ENCODE measurements around the gene SIRT4. TPM values are rescaled to one million over a fixed set of nuclear protein-coding genes. Genes with fewer than 3 reads are reported as not detected.

SIRT4 gene
- polyA plus RNA-seq, 3 donors, result 0.30 to 0.72 (median 0.53) TPM

DNA sequence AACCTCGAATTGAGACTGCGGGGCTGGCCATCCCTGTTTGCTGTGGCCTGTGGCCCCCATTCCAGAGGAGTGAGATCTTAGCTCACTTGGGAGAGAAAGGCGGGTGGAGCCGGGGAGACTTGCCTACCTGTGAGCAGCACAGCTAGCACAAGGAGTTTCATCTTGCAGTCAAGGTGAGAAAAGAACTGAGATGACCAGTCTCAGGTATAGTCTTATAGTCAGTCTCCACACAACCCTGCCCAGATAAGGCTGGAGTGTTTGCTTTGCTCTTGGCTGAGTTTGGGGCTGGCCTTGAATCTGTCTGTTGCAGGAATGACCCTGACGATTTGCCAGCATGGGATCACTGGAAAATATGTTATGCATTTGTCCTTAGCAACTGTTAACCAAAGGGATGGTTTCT is 25.5 kb downstream of the SIRT4 start, which contains the start of gene PLA2G1B:
Gene PLA2G1B, minus strand, starts transcription at position 187 of the 400 bp plus-strand sequence. Its CDS starts 26 bp downstream, at position 161.
- H3K27ac ChIP-seq (ENCODE audit: low read depth in 1 of 2, low read length in 2 of 2), result no peak within 1 kb of the TSS
- H3K4me1 Mint-ChIP-seq, result peaks cover 7% of the 10 kb centered on the region

DNA sequence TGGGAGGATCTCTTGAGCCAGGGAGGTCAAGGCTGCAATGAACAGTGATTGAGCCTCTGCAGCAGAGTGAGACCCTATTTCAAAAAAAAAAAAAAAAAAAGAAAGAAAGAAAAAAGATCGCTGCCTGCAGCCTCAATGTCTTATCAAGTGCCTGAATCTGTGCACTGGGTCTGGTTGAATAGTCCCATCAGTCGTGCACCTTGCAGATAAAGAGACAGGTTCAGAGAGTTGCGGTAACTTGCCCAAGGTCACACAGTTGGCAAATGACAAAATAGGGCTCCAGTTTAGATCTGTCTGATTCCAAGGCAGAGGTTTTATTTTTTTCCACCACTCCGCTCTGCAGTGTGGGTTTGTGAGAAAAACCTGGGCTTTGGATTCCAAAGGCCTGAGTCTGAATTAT is 26.1 kb downstream of the SIRT4 start:
- DNase-seq, result no peak
- no peak overlapping the region for H3K27ac ChIP-seq (ENCODE audit: low read depth in 1 of 2, low read length in 2 of 2)
- H4K20me1 ChIP-seq (ENCODE audit: insufficient read depth, low read length), result no peaks in the 10 kb centered on the region
- no peak overlapping the region for H3K4me3 ChIP-seq (replicated peaks in 1 of 3; ENCODE audit: low read depth in 2 of 3, low read length in 3 of 3)
- H3K4me1 ChIP-seq (ENCODE audit: control insufficient read depth in 1 of 2, insufficient read depth in 2 of 2, low read length in 2 of 2), result peaks cover 6% of the 10 kb centered on the region in 2 donors
- H3K79me2 ChIP-seq (ENCODE audit: insufficient read depth, low read length), result no peaks in the 10 kb centered on the region
- 93% methylated on average over 3 of the region's 4 CpGs for WGBS (ENCODE audit: insufficient coverage)
- TF ChIP-seq, protein P1, sequence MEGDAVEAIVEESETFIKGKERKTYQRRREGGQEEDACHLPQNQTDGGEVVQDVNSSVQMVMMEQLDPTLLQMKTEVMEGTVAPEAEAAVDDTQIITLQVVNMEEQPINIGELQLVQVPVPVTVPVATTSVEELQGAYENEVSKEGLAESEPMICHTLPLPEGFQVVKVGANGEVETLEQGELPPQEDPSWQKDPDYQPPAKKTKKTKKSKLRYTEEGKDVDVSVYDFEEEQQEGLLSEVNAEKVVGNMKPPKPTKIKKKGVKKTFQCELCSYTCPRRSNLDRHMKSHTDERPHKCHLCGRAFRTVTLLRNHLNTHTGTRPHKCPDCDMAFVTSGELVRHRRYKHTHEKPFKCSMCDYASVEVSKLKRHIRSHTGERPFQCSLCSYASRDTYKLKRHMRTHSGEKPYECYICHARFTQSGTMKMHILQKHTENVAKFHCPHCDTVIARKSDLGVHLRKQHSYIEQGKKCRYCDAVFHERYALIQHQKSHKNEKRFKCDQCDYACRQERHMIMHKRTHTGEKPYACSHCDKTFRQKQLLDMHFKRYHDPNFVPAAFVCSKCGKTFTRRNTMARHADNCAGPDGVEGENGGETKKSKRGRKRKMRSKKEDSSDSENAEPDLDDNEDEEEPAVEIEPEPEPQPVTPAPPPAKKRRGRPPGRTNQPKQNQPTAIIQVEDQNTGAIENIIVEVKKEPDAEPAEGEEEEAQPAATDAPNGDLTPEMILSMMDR (IDR thresholded peaks at IDR 0.05), result no peak
- intact Hi-C loops (cut with micrococcal nuclease), result no loop called here
- Mint-ChIP-seq H3K36me3 (no peaks in the 10 kb centered on the region), H3K4me1 (peaks cover 7% of the 10 kb centered on the region), H3K27me3 (ENCODE audit: low read depth in 3 of 3) (peaks cover 4 to 10% (median 7%) of the 10 kb centered on the region in 3 donors), H3K9me3 (no peaks in the 10 kb centered on the region), H3K4me3 (no peak overlapping the region), H3K27ac (no peak overlapping the region)
- H3K27me3 ChIP-seq (ENCODE audit: control insufficient read depth in 2 of 2, insufficient read depth in 2 of 2, low read length in 2 of 2), result no peaks in the 10 kb centered on the region
- H3K36me3 ChIP-seq (replicated peaks in 1 of 2; ENCODE audit: control insufficient read depth in 1 of 2, insufficient read depth in 2 of 2, low read length in 2 of 2), result no peaks in the 10 kb centered on the region
- no peak overlapping the region for H3K9ac ChIP-seq (ENCODE audit: insufficient read depth, low read length, poor library complexity, severe bottlenecking)
- no peaks in the 10 kb centered on the region for H3K9me3 ChIP-seq (replicated peaks in 1 of 2; ENCODE audit: control insufficient read depth in 1 of 2, insufficient read depth in 1 of 2, low read length in 2 of 2)
- no peak overlapping the region for H2AFZ ChIP-seq (ENCODE audit: insufficient read depth, low read depth, low read length, poor library complexity, severe bottlenecking)
- no peak overlapping the region for H3K4me2 ChIP-seq (replicated peaks; ENCODE audit: extremely low read depth, low read length, poor library complexity, severe bottlenecking)

More for the DNA sequence above, 25.5 kb downstream of the SIRT4 start, which contains the start of gene PLA2G1B:
- H3K27me3 Mint-ChIP-seq (ENCODE audit: low read depth in 3 of 3), result peaks cover 4 to 11% (median 7%) of the 10 kb centered on the region in 3 donors
- Histone ChIP-seq H4K20me1 (ENCODE audit: insufficient read depth, low read length) (no peaks in the 10 kb centered on the region), H3K36me3 (replicated peaks in 1 of 2; ENCODE audit: control insufficient read depth in 1 of 2, insufficient read depth in 2 of 2, low read length in 2 of 2) (no peaks in the 10 kb centered on the region), H3K9me3 (replicated peaks in 1 of 2; ENCODE audit: control insufficient read depth in 1 of 2, insufficient read depth in 1 of 2, low read length in 2 of 2) (no peaks in the 10 kb centered on the region), H2AFZ (ENCODE audit: insufficient read depth, low read depth, low read length, poor library complexity, severe bottlenecking) (no peak within 1 kb of the TSS), H3K79me2 (ENCODE audit: insufficient read depth, low read length) (no peaks in the 10 kb centered on the region), H3K4me1 (ENCODE audit: control insufficient read depth in 1 of 2, insufficient read depth in 2 of 2, low read length in 2 of 2) (peaks cover 6% of the 10 kb centered on the region in 2 donors), H3K9ac (ENCODE audit: insufficient read depth, low read length, poor library complexity, severe bottlenecking) (no peak within 1 kb of the TSS), H3K4me2 (replicated peaks; ENCODE audit: extremely low read depth, low read length, poor library complexity, severe bottlenecking) (no peak within 1 kb of the TSS), H3K27me3 (ENCODE audit: control insufficient read depth in 2 of 2, insufficient read depth in 2 of 2, low read length in 2 of 2) (no peaks in the 10 kb centered on the region), H3K4me3 (replicated peaks in 1 of 3; ENCODE audit: low read depth in 2 of 3, low read length in 3 of 3) (no peak within 1 kb of the TSS)
- H3K4me3 Mint-ChIP-seq, result no peak within 1 kb of the TSS
- TF ChIP-seq, protein P1 (IDR thresholded peaks at IDR 0.05), result no peak
- no peaks in the 10 kb centered on the region for H3K9me3 Mint-ChIP-seq
- no peaks in the 10 kb centered on the region for H3K36me3 Mint-ChIP-seq
- intact Hi-C loops (cut with micrococcal nuclease), result no loop called here
- peak within 1 kb of the TSS in 1 of 7 donors; percentile 24 for H3K27ac Mint-ChIP-seq
- DNase-seq, result no peak
- WGBS (ENCODE audit: insufficient coverage), result 98% methylated on average over 4 of the region's 5 CpGs

Measured in CD14-positive monocyte (primary cell).